HG02973 (cell line): Measurements from ENCODE around the gene RPP30.
"Not testable (repeated sequence)": the region's sequence is repeated elsewhere in the genome, so short reads cannot be mapped to it uniquely, and the experiment has no call there.

Source experiments
- ATAC-seq: cut with Tn5 transposase; IDR thresholded peaks from one replicate; pipeline ENCODE4 v1.9.1; 2021; ENCODE audit warnings: moderate library complexity; ENCODE audit not compliant: unreplicated experiment

Gene RPP30

DNA sequence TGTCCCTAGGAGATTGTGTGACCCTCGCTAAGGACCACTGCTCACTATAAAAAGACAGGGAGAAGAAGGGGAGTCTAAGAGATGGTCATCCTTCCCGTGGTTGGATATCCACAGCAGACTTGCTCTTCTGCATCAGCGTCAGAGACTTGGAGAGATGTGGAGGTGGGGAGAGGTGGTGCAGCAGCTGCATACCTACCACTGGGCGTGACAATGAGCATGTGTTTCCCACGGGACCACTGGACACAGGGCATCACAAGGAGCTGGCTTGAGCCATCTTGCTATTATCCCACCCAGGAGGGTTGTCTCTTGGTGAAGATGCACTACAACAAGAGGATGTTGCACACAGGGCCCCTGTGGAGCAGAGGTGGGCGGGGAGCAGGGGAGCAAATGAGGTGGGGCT lies 67.9 kb downstream of the RPP30 start:
- ATAC-seq: no peak

DNA sequence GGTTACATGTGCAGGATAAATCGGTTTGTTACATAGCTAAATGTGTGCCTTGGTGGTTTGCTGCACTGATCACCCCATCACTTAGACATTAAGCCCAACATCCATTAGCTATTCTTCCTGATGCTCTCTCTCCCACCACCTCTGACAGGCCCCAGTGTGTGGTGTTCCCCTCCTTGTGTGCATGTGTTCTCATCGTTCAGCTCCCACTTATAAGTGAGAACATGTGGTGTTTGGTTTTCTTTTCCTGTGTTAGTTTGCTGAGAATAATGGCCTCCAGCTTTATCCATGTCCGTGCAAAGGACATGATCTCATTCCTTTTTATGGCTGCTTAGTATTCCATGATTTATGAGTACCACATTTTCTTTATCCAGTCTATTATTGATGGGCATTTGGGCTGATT lies 71.2 kb downstream of the RPP30 start:
- not testable (repeated sequence) for ATAC-seq

DNA sequence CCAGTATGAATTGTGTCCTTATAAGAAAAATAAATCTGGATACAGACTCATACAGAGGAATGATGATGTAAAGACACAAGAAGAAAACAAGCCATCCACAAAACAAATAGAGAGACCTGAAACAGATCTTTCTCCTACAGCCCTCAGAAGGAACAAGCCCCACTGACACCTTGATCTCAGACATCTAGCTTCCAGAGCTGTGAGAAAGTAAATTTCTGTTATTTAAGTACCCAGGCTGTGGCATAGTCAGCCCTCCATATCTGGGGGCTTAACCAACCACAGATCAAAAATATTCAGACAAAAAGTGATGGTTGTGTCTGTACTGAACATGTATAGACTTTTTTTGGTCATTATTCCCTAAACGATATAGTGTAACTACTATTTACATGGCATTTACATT lies 73.0 kb downstream of the RPP30 start:
- no peak for ATAC-seq

DNA sequence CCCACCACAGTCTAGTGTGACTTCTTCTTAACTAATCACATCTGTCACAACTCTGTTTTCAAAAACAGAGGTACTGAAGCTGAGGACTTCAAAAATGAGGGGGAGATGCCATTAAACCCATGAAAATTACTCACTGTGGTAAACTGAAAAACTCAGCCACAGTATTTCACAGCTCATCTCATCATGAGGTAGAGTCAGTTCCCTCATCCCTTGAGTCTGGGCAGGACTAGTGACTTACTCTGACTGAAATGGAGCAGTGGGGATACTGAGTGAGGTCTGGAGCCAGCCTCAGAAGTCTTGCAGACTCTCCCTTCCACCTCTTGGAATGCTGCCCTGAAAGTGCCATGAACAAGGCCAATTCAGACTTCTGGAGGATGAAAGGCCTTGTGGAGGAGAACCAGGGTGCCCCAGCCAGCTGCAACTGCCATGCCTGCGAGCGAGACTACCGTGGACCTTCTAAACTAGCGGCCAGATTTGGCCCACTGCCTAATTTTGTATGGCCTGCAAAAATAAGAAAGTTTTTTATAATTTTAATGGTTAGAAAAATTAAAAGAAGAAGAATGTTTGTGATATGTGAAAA lies 73.8 kb downstream of the RPP30 start:
- ATAC-seq: no peak

DNA sequence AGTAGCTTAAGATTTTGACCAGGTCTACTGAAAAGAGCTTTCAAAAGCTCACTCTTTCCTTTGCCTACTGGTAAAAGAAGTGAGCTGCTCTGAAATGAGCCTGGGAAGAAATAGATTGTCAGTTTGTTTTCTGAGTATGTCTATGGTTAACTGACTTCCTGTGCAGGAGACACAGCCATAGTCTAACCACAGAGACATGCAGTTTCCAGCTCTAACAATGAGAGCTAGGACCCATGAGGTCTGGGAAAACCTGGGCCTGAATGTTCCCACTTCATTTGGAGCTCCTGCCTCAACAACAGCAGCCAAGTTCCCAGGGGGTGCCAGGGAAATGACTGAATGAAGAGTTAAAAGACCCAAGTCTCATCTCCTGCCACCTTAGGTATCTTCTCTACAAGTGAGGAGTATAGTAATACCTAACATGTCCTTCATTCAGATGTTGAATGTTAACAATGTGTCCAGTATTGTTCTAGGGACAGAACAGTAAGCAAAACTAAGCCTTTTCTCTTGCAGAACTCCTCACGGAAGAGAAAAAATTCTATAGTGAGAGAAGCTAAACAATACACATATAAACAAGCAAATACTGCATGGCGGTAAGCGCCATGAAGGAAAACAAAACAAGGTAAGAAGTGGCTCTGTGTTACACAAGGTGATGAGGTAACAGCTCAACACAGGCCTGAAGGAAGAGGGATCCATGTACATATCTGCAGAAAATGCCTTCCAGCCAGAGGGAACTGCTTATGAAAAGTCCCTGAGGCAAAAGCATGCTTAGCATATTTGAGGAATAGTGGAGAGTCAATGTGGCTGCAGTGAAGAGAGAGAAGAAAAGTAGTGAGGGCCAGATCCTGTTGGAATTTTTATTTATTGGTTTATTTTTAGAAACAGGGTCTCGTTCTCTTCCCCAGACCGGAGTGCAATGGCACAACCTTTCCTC lies 75.5 kb downstream of the RPP30 start:
- ATAC-seq: no peak
